ENCODE measurements around the gene MFRP.

DNA sequence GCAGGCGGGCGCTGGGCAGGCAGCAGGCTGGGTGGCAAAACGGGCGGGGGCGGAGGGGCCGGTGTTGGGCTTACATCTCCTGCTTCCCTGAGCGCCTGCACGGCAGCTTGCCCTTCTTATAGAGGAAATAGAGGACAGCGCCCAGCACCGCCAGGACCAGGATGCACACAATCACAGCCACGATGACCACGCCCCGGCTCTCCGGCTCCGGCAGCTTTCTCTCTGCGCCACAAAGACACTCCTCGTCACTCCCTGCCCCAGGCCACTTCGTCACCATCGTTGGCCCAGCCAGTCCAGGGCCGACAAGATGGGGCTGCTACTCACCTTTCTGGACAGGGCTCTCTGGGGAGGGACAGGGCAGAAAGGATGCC is 35.8 kb downstream of the MFRP start:
- TF ChIP-seq EZH2phosphoT487 (IDR thresholded peaks at IDR 0.05; ENCODE audit: borderline replicate concordance) = no peak
- TF ChIP-seq, protein P1, sequence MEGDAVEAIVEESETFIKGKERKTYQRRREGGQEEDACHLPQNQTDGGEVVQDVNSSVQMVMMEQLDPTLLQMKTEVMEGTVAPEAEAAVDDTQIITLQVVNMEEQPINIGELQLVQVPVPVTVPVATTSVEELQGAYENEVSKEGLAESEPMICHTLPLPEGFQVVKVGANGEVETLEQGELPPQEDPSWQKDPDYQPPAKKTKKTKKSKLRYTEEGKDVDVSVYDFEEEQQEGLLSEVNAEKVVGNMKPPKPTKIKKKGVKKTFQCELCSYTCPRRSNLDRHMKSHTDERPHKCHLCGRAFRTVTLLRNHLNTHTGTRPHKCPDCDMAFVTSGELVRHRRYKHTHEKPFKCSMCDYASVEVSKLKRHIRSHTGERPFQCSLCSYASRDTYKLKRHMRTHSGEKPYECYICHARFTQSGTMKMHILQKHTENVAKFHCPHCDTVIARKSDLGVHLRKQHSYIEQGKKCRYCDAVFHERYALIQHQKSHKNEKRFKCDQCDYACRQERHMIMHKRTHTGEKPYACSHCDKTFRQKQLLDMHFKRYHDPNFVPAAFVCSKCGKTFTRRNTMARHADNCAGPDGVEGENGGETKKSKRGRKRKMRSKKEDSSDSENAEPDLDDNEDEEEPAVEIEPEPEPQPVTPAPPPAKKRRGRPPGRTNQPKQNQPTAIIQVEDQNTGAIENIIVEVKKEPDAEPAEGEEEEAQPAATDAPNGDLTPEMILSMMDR (conservative IDR thresholded peaks at IDR 0.05; ENCODE audit: low read length) = no peak
